Caco-2 (cell line): ENCODE results near the gene ALKBH5. TPM values are rescaled to one million over a fixed set of nuclear protein-coding genes. Genes with fewer than 3 reads are reported as not detected.

ENCODE experiments used
- BruUV-seq: library from RNA; stranded (reverse); fragments of 400-500 nt; replicated peaks from 2 replicates; lab custom pipeline; 2021; lab: Mats Ljungman, UMichigan
- CTCF ChIA-PET: fragments of 300-600 bp; sonication (Branson Sonifier 250); formaldehyde crosslinking; loops from one replicate; lab custom pipeline; 2022; ENCODE audit warnings: antibody characterized with exemption; lab: Charles Lee
- POLR2A ChIA-PET: fragments of 300-600 bp; sonication (Branson Sonifier 250); formaldehyde crosslinking; loops from one replicate; lab custom pipeline; 2022; ENCODE audit warnings: antibody characterized with exemption; lab: Charles Lee
- DNase-seq, 2 experiments: peaks; one replicate each; pipeline versions ENCODE4 v3.0.0 to v3.0.0-alpha.2; 2020 to 2022
- H3K27me3 ChIP-seq: replicated peaks from 2 replicates; pipeline ENCODE4 v1.6.0; 2011; ENCODE audit warnings: low read length; ENCODE audit not compliant: control insufficient read depth, insufficient read depth
- H3K36me3 ChIP-seq: 2 replicates; pipeline ENCODE4 v1.5.1; 2011; ENCODE audit warnings: low read length; ENCODE audit not compliant: control insufficient read depth, insufficient read depth
- H3K4me1 ChIP-seq: fragments of 250-450 bp; sonication (Bioruptor Pico); 2 replicates; pipeline ENCODE4 v1.5.1; 2020; ENCODE audit warnings: mild to moderate bottlenecking
- H3K4me3 ChIP-seq: 2 replicates; pipeline ENCODE4 v1.5.1; 2011; ENCODE audit warnings: low read depth, mild to moderate bottlenecking, control low read depth, low read length
- H3K9me3 ChIP-seq: fragments of 250-450 bp; sonication (Bioruptor Pico); 2 replicates; pipeline ENCODE4 v1.5.1; 2020; ENCODE audit warnings: mild to moderate bottlenecking, moderate library complexity
- H3K27ac Mint-ChIP-seq: one replicate; pipeline ENCODE4 v1.8.0; 2022; ENCODE audit warnings: mixed read lengths; ENCODE audit not compliant: unreplicated experiment
- H3K27me3 Mint-ChIP-seq: one replicate; pipeline ENCODE4 v1.8.0; 2022; ENCODE audit warnings: mixed read lengths; ENCODE audit not compliant: insufficient read depth, unreplicated experiment
- H3K36me3 Mint-ChIP-seq: one replicate; pipeline ENCODE4 v1.8.0; 2022; ENCODE audit warnings: mild to moderate bottlenecking, mixed read lengths; ENCODE audit not compliant: insufficient read depth, unreplicated experiment
- H3K4me1 Mint-ChIP-seq: one replicate; pipeline ENCODE4 v1.8.0; 2022; ENCODE audit warnings: low read depth, mixed read lengths; ENCODE audit not compliant: unreplicated experiment
- H3K4me3 Mint-ChIP-seq: one replicate; pipeline ENCODE4 v1.8.0; 2022; ENCODE audit warnings: mild to moderate bottlenecking, moderate library complexity, mixed read lengths; ENCODE audit not compliant: unreplicated experiment
- H3K9me3 Mint-ChIP-seq: one replicate; pipeline ENCODE4 v1.8.0; 2022; ENCODE audit warnings: mixed read lengths; ENCODE audit not compliant: unreplicated experiment
- CTCF ChIP-seq, 2 experiments: fragments of 200-600 bp in 1 of 2; IDR thresholded peaks; 1 replicate in 1 of 2; 2 replicates in 1 of 2; pipeline versions ENCODE4 v1.5.1 to v1.8.0; 2011 to 2022; ENCODE audit warnings: antibody characterized with exemption in 1 of 2, control low read depth in 1 of 2, inconsistent platforms in 1 of 2, low read depth in 1 of 2, low read length in 1 of 2, mild to moderate bottlenecking in 1 of 2, moderate library complexity in 1 of 2; ENCODE audit not compliant: insufficient read depth in 1 of 2, severe bottlenecking in 1 of 2, unreplicated experiment in 1 of 2
- intact Hi-C: fragments of 100-400 bp; cut with micrococcal nuclease; formaldehyde crosslinking; loops from one replicate; pipeline ENCODE4 v1.10.0; 2022; ENCODE audit not compliant: unreplicated experiment
- total RNA-seq: library from RNA; stranded (reverse); gene quantifications from 2 replicates; pipeline ENCODE4 v1.2.3, GENCODE V29; 2022

The ALKBH5 gene
- total RNA-seq, 1 experiment from 2014 or later, result 101 TPM

GRCh38 chr17:18181358-18181757 lies 2.3 kb upstream of the ALKBH5 start:
- H3K4me3 ChIP-seq, result no peak overlapping the region
- Mint-ChIP-seq H3K4me1 (peaks cover 12% of the 10 kb centered on the region), H3K27me3 (no peaks in the 10 kb centered on the region), H3K9me3 (no peaks in the 10 kb centered on the region), H3K27ac (no peak overlapping the region), H3K36me3 (peaks cover 24% of the 10 kb centered on the region), H3K4me3 (peak overlapping the region; percentile 85)
- no peak for TF ChIP-seq CTCF (IDR thresholded peaks at IDR 0.05; ENCODE audit: insufficient read depth in 1 of 2, low read depth in 1 of 2, low read length in 1 of 2, severe bottlenecking in 1 of 2, unreplicated experiment in 1 of 2)
- H3K9me3 ChIP-seq, result no peaks in the 10 kb centered on the region
- CTCF ChIA-PET, result no interaction called here
- DNase-seq, result no peak
- BruUV-seq, result no TSS peak
- H3K4me1 ChIP-seq, result peaks cover 16% of the 10 kb centered on the region
- H3K27me3 ChIP-seq, result no peaks in the 10 kb centered on the region
- POLR2A ChIA-PET, result interaction anchor here (0.6 kb wide), 1 partner anchor 27 kb away, joined by 3 read pairs; no protein-coding TSS in a partner anchor
- H3K36me3 ChIP-seq, result peaks cover 3% of the 10 kb centered on the region; the same call in 1 of the 2 replicates
- intact Hi-C loops, result loop anchor here (5.0 kb wide), 2 partner anchors 76 to 181 kb away; partner anchors contain the start of genes FLII and SHMT1

GRCh38 chr17:18182110-18182977 lies 1.3 kb upstream of the ALKBH5 start:
- CTCF ChIA-PET, result interaction anchor here (0.8 to 1.5 kb wide), 8 partner anchors 10 to 261 kb away, joined by 3 to 8 read pairs (median 5); partner anchors contain the start of genes DRC3, SMCR8, TOM1L2 and TOP3A

More at GRCh38 chr17:18182110-18182977, 1.3 kb upstream of the ALKBH5 start:
- Mint-ChIP-seq H3K27ac (peak overlapping the region; percentile 98), H3K36me3 (peaks cover 25% of the 10 kb centered on the region), H3K9me3 (no peaks in the 10 kb centered on the region), H3K4me1 (peaks cover 20% of the 10 kb centered on the region), H3K4me3 (peak overlapping the region; percentile 85), H3K27me3 (no peaks in the 10 kb centered on the region)
- Histone ChIP-seq H3K27me3 (no peaks in the 10 kb centered on the region), H3K9me3 (no peaks in the 10 kb centered on the region), H3K4me3 (peak overlapping the region; percentile 75), H3K36me3 (peaks cover 6% of the 10 kb centered on the region; the same call in 1 of the 2 replicates), H3K4me1 (peaks cover 26% of the 10 kb centered on the region)
- TF ChIP-seq CTCF (IDR thresholded peaks at IDR 0.05; ENCODE audit: insufficient read depth in 1 of 2, low read depth in 1 of 2, low read length in 1 of 2, severe bottlenecking in 1 of 2, unreplicated experiment in 1 of 2), result no peak
- intact Hi-C loops, result loop anchor here (2.0 to 5.0 kb wide), 4 partner anchors 42 to 180 kb away; partner anchors contain the start of genes FLII, LLGL1 and SHMT1
- POLR2A ChIA-PET, result interaction anchor here (0.6 to 2.0 kb wide), 5 partner anchors 28 to 946 kb away, joined by 3 to 8 read pairs (median 4); partner anchors contain the start of gene TOP3A
- BruUV-seq, result TSS peak; percentile 69
- no peak for DNase-seq
